ENCODE measurements around the gene HDAC4.

The HDAC4 gene

GRCh38 chr2:239187464-239188253, 213.2 kb downstream of the HDAC4 start:
- H3K27ac Mint-ChIP-seq: no peak overlapping the region
- no peak for DNase-seq
- H3K36me3 Mint-ChIP-seq (ENCODE audit: insufficient read depth): peaks cover 15% of the 10 kb centered on the region
- no peaks in the 10 kb centered on the region for H3K27me3 Mint-ChIP-seq
- peaks cover 0 to 4% of the 10 kb centered on the region in 2 donors for H3K4me1 Mint-ChIP-seq (ENCODE audit: low read depth in 2 of 2)
- H3K9me3 Mint-ChIP-seq: no peaks in the 10 kb centered on the region
- no peak overlapping the region for H3K4me3 Mint-ChIP-seq
- ATAC-seq (replicated peaks): no peak

DNA sequence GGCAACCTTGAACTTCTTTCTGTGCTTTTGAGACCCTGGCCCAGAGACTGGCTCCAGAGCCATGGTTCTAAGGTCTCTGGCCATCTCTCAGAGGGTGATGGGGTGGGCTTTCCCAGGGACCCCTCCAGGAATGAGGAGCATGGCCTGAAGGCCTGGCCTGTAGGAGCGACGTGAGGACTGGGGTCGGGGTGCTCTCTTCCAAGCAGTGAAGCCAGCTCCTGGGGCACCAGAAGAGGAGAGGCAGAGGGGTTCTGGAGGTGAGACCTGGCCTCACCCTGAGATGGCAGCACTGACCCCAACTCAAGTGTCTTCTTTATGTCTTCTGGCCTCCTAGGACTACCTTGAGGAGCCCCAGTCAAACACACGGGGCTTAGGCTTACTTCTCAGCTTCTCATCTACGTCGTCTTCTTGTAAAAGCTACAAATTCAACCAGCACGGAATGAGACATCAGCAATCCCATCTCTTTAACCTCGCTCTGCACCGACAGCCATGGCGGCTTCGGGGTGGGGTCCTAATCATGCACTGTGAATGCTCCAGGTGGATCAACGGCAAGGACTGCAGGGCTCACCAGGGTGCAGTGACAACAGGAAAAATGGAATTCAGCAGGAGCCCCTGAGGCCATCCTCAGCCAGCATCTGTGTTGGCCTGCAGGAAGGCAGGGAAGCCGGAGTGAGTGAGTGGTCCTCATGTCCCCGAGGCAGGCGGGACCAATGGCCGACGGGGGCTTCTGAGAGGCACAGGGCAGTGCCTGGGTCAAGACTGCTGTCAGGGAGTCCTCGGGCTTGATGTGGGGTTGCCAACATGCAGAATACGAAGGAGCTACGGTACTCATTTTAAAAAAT, 214.1 kb downstream of the HDAC4 start:
- peaks cover 15% of the 10 kb centered on the region for H3K36me3 Mint-ChIP-seq (ENCODE audit: insufficient read depth)
- DNase-seq: no peak
- H3K4me1 Mint-ChIP-seq (ENCODE audit: low read depth in 2 of 2): peaks cover 0 to 4% of the 10 kb centered on the region in 2 donors
- H3K27me3 Mint-ChIP-seq: no peaks in the 10 kb centered on the region
- no peak overlapping the region for H3K27ac Mint-ChIP-seq
- no peaks in the 10 kb centered on the region for H3K9me3 Mint-ChIP-seq
- no peak overlapping the region for H3K4me3 Mint-ChIP-seq
- ATAC-seq (replicated peaks): no peak

GRCh38 chr2:239184968-239185903, 215.6 kb downstream of the HDAC4 start:
- peaks cover 0 to 4% of the 10 kb centered on the region in 2 donors for H3K4me1 Mint-ChIP-seq (ENCODE audit: low read depth in 2 of 2)
- no peak overlapping the region for H3K4me3 Mint-ChIP-seq
- ATAC-seq (replicated peaks): no peak
- H3K27me3 Mint-ChIP-seq: no peaks in the 10 kb centered on the region
- DNase-seq: no peak
- H3K36me3 Mint-ChIP-seq (ENCODE audit: insufficient read depth): peaks cover 15% of the 10 kb centered on the region
- no peaks in the 10 kb centered on the region for H3K9me3 Mint-ChIP-seq
- peak overlapping the region in 1 of 2 donors; percentile 29 for H3K27ac Mint-ChIP-seq

- H3K27me3 Mint-ChIP-seq: no peaks in the 10 kb centered on the region
- DNase-seq (no peak), ATAC-seq (replicated peaks) (no peak)
- peaks cover 17% of the 10 kb centered on the region for H3K36me3 Mint-ChIP-seq (ENCODE audit: insufficient read depth)
- H3K27ac Mint-ChIP-seq: peak overlapping the region; percentile 55 to 67
- no peak overlapping the region for H3K4me3 Mint-ChIP-seq
- no peaks in the 10 kb centered on the region for H3K9me3 Mint-ChIP-seq
- H3K4me1 Mint-ChIP-seq (ENCODE audit: low read depth in 2 of 2): peaks cover 0 to 4% of the 10 kb centered on the region in 2 donors
Measured at GRCh38 chr2:239184179-239184578, 216.6 kb downstream of the HDAC4 start.

- peak overlapping the region; percentile 55 to 67 for H3K27ac Mint-ChIP-seq
- peaks cover 0 to 4% of the 10 kb centered on the region in 2 donors for H3K4me1 Mint-ChIP-seq (ENCODE audit: low read depth in 2 of 2)
- H3K9me3 Mint-ChIP-seq: no peaks in the 10 kb centered on the region
- no peak overlapping the region for H3K4me3 Mint-ChIP-seq
- ATAC-seq (replicated peaks) (no peak), DNase-seq (no peak)
- H3K27me3 Mint-ChIP-seq: no peaks in the 10 kb centered on the region
- H3K36me3 Mint-ChIP-seq (ENCODE audit: insufficient read depth): peaks cover 17% of the 10 kb centered on the region
Measured at GRCh38 chr2:239182981-239183791, 217.6 kb downstream of the HDAC4 start.

GRCh38 chr2:239181903-239182581, 218.8 kb downstream of the HDAC4 start:
- Mint-ChIP-seq H3K4me3 (no peak overlapping the region), H3K27ac (peak overlapping the region in 1 of 2 donors; percentile 51), H3K9me3 (peaks cover 0 to 2% of the 10 kb centered on the region in 2 donors), H3K36me3 (ENCODE audit: insufficient read depth) (peaks cover 19% of the 10 kb centered on the region), H3K27me3 (no peaks in the 10 kb centered on the region), H3K4me1 (ENCODE audit: low read depth in 2 of 2) (peaks cover 0 to 4% of the 10 kb centered on the region in 2 donors)
- DNase-seq: no peak
- no peak for ATAC-seq (replicated peaks)

DNA sequence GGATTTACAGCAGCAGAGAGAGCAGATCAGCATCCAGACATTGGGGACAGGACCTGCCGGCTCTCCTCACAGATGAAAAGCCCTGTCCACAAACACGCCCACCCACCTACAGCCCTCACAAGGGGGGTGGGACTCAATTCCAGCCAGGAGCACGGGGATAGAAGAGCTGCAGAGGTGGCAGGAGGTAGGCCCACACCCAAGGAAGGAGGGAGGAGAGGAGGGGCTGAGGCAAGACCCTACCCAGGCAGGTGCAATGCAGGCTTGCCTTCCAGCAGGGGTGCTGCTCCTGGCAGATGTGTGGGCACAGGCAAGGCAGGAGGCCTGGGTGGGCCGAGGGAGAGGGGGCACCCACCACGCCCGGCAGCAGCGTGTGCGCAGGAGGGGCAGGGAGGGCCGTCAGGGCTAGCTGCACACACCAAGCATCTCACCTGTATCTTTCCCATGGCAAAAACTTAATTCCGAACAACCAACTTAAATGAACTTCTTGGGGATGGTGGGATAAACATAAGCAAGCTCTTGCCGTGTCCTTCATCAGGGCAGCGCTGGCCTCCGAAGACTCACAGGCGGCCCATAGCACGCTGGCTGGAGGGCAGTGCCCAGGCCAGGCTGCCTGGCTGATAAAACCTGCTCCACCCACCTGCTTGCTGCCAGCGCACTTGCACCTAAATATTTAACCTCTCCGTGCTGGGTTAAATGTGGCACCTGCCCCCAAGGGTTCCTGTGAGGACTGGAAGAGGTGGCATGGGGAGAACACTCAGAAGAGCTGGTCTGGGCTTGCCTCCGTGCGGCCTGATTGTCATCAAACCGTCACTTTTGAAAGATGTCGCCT, 219.5 kb downstream of the HDAC4 start:
- no peaks in the 10 kb centered on the region for H3K27me3 Mint-ChIP-seq
- no peak for DNase-seq
- H3K4me3 Mint-ChIP-seq: no peak overlapping the region
- peaks cover 0 to 9% of the 10 kb centered on the region in 2 donors for H3K4me1 Mint-ChIP-seq (ENCODE audit: low read depth in 2 of 2)
- ATAC-seq (replicated peaks): no peak
- peaks cover 19% of the 10 kb centered on the region for H3K36me3 Mint-ChIP-seq (ENCODE audit: insufficient read depth)
- H3K9me3 Mint-ChIP-seq: peaks cover 7 to 9% of the 10 kb centered on the region in 2 donors
- no peak overlapping the region for H3K27ac Mint-ChIP-seq

DNA sequence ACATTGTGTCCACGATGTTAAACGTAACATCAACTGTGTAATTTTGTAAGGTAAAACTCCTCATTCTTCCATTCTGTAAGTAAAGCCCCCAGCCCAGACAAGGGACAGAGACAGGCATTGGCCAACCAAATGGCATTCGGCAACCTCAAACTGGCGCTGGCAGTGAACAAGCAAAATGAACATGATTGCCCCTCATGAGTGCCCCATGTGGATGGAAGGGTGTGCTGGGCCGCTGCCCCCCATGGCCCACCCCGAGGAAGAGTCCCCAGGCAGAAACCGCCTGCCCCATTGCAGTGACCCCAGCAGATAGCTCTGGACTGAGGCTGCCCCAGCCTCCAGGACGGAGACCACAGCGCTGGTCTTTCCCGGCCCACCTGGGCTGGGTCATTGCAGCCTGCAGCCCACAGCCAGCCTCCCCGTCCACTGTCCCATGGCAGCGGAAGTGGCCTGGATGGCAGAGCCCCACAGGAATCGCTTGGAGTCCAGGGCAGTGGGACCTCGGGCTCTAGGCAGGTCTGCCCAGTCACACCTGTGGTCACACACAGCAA, 220.2 kb downstream of the HDAC4 start:
- DNase-seq: no peak
- no peak for ATAC-seq (replicated peaks)
- no peaks in the 10 kb centered on the region for H3K27me3 Mint-ChIP-seq
- no peak overlapping the region for H3K4me3 Mint-ChIP-seq
- peaks cover 19% of the 10 kb centered on the region for H3K36me3 Mint-ChIP-seq (ENCODE audit: insufficient read depth)
- H3K9me3 Mint-ChIP-seq: peaks cover 8 to 12% of the 10 kb centered on the region in 2 donors
- H3K27ac Mint-ChIP-seq: peak overlapping the region in 1 of 2 donors; percentile 13
- H3K4me1 Mint-ChIP-seq (ENCODE audit: low read depth in 2 of 2): peaks cover 0 to 9% of the 10 kb centered on the region in 2 donors

DNA sequence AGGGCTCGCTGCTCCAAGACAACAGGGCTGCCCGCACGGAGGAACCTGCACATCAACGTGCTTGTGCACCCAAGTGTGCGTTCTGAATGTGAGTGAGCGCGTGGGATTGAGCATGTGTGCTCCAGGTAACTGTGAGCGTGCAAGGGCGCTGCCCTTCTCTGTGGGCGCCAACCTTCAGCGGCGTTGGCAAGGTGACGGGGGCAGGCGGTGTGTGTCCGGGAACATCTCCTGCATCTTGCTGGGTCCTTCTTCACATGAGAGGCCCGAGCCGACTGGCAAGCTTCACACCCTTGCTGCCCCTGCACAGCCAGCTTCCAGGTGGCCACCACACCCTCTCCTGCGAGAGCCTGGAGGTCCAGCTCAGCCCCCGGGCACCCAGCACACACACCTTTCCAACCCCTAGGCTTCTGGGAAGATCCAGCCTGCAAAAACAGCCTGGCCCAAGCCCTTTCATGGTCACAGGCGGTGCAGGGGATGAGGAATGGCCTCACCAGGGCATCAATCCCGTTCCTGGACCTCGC, 220.9 kb downstream of the HDAC4 start:
- H3K27me3 Mint-ChIP-seq: no peaks in the 10 kb centered on the region
- DNase-seq (no peak), ATAC-seq (replicated peaks) (no peak)
- H3K9me3 Mint-ChIP-seq: peaks cover 8 to 12% of the 10 kb centered on the region in 2 donors
- H3K36me3 Mint-ChIP-seq (ENCODE audit: insufficient read depth): peaks cover 19% of the 10 kb centered on the region
- H3K4me1 Mint-ChIP-seq (ENCODE audit: low read depth in 2 of 2): peaks cover 0 to 9% of the 10 kb centered on the region in 2 donors
- peak overlapping the region in 1 of 2 donors; percentile 13 for H3K27ac Mint-ChIP-seq
- H3K4me3 Mint-ChIP-seq: no peak overlapping the region

DNA sequence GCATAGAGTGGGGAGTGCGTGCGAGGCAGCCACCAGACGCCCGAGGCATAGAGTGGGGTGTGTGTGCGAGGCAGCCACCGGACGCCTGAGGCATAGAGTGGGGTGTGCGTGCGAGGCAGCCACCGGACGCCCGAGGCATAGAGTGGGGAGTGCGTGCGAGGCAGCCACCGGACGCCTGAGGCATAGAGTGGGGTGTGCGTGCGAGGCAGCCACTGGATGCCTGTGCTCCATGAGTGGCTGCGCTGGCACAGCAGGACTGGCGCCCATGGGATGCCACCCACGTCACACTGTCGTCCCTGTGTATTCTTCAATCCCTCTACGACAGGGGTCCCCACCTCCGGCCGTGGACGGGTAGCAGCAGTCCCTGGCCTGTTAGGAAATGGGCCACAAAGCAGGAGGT, 221.9 kb downstream of the HDAC4 start:
- Mint-ChIP-seq H3K4me3 (no peak overlapping the region), H3K36me3 (ENCODE audit: insufficient read depth) (peaks cover 19% of the 10 kb centered on the region), H3K27ac (no peak overlapping the region)

DNA sequence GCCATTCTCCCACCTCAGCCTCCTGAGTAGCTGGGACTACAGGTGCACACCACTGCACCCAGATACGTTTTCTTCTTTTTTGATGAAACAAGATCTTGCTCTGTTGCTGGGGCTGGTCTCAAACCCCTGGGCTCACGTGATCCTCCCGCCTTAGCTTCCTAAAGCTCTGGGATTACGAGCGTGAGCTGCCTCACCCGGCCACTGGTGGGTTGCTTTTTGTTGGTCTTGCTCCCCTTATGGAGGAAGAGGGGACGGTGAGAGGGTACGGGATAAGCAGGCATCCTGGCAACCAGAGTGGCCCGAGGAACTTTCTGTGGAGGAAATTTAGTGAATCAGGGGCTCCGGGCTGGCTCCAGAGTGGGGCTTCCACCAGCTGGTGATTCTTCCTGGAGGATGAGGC, 222.3 kb downstream of the HDAC4 start:
- Mint-ChIP-seq H3K4me3 (no peak overlapping the region), H3K4me1 (ENCODE audit: low read depth in 2 of 2) (peaks cover 0 to 7% of the 10 kb centered on the region in 2 donors), H3K9me3 (peaks cover 12 to 21% of the 10 kb centered on the region in 2 donors), H3K36me3 (ENCODE audit: insufficient read depth) (peaks cover 16% of the 10 kb centered on the region), H3K27me3 (no peaks in the 10 kb centered on the region), H3K27ac (no peak overlapping the region)
- DNase-seq (no peak), ATAC-seq (replicated peaks) (no peak)

More for the DNA sequence above, 221.9 kb downstream of the HDAC4 start:
- peaks cover 0 to 9% of the 10 kb centered on the region in 2 donors for H3K4me1 Mint-ChIP-seq (ENCODE audit: low read depth in 2 of 2)
- H3K9me3 Mint-ChIP-seq: peaks cover 11 to 18% of the 10 kb centered on the region in 2 donors
- no peak for DNase-seq
- ATAC-seq (replicated peaks): no peak
- no peaks in the 10 kb centered on the region for H3K27me3 Mint-ChIP-seq
